Ishikawa (cell line): ENCODE measurements around the gene FAM25G.

ENCODE experiments used
- CEBPB ChIP-seq: IDR thresholded peaks from 2 replicates; pipeline ENCODE4 v1.6.1; 2012
- EGR1 ChIP-seq: IDR thresholded peaks from 2 replicates; pipeline ENCODE4 v1.6.1; 2012
- EP300 ChIP-seq: IDR thresholded peaks from 2 replicates; pipeline ENCODE4 v1.6.1; 2012; ENCODE audit warnings: borderline replicate concordance
- RAD21 ChIP-seq: IDR thresholded peaks from 2 replicates; pipeline ENCODE4 v1.6.1; 2012; ENCODE audit warnings: low read depth
- TEAD4 ChIP-seq: IDR thresholded peaks from 2 replicates; pipeline ENCODE4 v1.6.1; 2012
- YY1 ChIP-seq: IDR thresholded peaks from 2 replicates; pipeline ENCODE4 v1.6.1; 2012; ENCODE audit warnings: low read depth
- TF ChIP-seq, protein P1 (sequence below): IDR thresholded peaks from 2 replicates; pipeline ENCODE4 v1.6.1; 2012
- TF ChIP-seq, protein P2 (sequence below): IDR thresholded peaks from 2 replicates; pipeline ENCODE4 v1.6.1; 2012; ENCODE audit warnings: low read depth, mild to moderate bottlenecking

DNA sequence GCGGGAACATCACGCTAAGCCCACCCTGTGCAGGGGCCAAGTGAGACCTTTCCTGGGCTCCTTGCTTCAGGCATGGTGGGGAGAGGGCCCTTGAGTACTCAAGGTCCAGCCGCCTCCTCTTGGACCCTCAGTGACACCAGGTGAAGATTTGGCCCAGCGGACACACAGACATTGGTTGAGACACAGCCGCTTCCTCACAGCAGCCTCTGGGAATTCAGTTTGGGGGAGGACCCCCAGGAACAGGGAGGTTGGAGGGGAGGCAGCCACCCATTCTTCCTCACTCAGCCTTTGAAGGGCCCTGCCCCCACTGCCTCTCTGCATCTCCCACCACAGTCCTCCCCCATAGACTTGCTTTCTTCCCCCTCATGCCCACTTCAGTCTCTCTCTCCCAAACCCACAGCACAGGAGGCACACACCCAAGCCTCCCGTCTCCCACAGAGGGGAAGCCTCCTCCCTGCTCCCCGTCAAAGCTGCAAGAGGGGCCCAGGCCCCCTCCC, 39.5 kb downstream of the FAM25G start:
- no peak for TF ChIP-seq CEBPB
- no peak for TF ChIP-seq TEAD4
- no peak for TF ChIP-seq YY1
- TF ChIP-seq EP300, result no peak
- TF ChIP-seq, protein P1, sequence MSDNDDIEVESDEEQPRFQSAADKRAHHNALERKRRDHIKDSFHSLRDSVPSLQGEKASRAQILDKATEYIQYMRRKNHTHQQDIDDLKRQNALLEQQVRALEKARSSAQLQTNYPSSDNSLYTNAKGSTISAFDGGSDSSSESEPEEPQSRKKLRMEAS, result no peak
- TF ChIP-seq, protein P2, sequence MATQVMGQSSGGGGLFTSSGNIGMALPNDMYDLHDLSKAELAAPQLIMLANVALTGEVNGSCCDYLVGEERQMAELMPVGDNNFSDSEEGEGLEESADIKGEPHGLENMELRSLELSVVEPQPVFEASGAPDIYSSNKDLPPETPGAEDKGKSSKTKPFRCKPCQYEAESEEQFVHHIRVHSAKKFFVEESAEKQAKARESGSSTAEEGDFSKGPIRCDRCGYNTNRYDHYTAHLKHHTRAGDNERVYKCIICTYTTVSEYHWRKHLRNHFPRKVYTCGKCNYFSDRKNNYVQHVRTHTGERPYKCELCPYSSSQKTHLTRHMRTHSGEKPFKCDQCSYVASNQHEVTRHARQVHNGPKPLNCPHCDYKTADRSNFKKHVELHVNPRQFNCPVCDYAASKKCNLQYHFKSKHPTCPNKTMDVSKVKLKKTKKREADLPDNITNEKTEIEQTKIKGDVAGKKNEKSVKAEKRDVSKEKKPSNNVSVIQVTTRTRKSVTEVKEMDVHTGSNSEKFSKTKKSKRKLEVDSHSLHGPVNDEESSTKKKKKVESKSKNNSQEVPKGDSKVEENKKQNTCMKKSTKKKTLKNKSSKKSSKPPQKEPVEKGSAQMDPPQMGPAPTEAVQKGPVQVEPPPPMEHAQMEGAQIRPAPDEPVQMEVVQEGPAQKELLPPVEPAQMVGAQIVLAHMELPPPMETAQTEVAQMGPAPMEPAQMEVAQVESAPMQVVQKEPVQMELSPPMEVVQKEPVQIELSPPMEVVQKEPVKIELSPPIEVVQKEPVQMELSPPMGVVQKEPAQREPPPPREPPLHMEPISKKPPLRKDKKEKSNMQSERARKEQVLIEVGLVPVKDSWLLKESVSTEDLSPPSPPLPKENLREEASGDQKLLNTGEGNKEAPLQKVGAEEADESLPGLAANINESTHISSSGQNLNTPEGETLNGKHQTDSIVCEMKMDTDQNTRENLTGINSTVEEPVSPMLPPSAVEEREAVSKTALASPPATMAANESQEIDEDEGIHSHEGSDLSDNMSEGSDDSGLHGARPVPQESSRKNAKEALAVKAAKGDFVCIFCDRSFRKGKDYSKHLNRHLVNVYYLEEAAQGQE, result no peak
- no peak for TF ChIP-seq RAD21
- TF ChIP-seq EGR1, result no peak
